HuH-7.5 (cell line): ENCODE measurements around the gene SPAG8.

Source experiments
- DNase-seq: peaks from one replicate; pipeline ENCODE4 v3.0.0; 2011; ENCODE audit warnings: low spot score

Gene SPAG8, protein sequence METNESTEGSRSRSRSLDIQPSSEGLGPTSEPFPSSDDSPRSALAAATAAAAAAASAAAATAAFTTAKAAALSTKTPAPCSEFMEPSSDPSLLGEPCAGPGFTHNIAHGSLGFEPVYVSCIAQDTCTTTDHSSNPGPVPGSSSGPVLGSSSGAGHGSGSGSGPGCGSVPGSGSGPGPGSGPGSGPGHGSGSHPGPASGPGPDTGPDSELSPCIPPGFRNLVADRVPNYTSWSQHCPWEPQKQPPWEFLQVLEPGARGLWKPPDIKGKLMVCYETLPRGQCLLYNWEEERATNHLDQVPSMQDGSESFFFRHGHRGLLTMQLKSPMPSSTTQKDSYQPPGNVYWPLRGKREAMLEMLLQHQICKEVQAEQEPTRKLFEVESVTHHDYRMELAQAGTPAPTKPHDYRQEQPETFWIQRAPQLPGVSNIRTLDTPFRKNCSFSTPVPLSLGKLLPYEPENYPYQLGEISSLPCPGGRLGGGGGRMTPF

DNA sequence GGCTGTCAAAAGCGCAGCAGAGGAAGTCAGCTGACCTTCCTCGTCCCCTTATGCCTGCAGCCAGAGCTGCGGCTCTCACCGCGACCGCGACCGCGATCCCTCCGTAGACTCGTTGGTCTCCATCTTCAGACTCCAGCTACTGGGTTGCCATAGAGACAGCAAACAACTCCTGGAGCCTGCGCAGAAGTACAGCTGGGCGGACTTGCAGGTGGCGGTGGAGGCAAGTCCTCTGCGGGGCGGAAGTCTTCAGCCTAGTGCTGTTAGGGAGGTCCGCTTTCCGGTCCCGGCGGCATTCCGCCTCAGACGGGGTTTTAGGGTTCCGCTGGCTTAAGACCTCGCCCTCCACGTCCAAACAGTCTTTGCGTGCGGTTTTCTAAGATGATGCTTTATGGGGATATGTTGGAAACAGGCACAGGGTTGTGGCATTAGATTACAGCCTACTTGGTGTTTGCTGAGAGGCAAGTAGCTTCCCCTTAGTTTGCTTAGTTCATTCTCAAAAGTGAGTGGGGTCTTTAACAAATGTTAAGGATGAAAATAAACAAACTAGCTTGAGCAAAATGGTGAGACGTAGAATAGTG is at the start of gene SPAG8:
SPAG8 (minus strand) TSS at position 238 of the 578 bp plus-strand sequence; CDS start at position 123, 115 bp downstream.
- DNase-seq = peak; percentile 87

DNA sequence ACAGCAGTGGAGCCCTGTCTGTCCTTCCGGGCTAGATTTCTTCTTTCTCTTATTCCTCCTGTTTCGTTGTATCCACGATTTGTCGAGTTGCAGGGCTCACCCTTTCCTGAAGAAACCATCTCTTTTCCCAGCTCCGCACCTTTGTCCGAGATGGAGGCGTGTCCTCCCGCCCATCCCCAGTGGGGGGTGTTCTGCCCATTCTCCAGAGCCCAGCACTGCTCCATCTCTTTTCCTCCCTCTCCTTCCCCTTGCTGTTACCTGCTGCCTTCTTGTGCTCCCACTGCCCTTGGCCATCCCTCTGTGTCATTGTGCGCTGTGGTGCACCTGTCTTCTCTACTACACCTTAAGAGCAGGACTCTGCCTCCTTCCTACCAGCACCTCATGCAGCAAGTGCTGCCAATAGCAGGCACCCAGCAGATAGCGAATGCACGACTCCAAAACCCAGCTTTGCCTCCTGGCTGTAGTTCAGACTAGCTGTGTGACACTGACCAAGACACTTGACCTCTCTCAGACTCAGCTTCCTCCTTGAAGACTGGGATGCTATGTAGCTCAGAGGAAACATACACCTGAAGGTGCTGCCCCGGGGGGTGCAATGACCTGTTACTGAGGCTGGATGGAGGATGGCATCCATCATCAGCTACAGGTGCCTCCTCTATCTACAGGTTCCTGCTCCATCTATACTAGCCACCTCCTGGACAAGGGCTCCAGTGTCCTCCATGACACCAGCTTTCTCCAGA is 49.3 kb upstream of the SPAG8 start:
- DNase-seq = no peak

DNA sequence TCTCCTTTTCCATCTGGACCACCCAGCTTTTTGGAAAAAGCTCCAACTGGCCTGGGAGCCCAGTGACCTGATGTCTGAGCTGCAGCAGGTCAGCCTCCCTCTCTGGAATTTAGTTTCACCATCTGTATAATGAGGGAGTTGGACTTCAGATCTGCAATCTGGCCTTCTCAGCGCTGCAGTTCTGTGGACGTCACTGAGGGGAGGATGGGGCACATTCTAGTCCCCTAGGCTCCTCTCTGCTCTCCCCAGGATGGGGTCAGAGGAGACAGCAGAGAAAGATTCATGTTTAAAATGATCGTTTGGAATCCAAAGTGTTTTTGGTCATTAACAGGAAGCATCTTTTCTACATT is 47.9 kb upstream of the SPAG8 start:
- DNase-seq = no peak

DNA sequence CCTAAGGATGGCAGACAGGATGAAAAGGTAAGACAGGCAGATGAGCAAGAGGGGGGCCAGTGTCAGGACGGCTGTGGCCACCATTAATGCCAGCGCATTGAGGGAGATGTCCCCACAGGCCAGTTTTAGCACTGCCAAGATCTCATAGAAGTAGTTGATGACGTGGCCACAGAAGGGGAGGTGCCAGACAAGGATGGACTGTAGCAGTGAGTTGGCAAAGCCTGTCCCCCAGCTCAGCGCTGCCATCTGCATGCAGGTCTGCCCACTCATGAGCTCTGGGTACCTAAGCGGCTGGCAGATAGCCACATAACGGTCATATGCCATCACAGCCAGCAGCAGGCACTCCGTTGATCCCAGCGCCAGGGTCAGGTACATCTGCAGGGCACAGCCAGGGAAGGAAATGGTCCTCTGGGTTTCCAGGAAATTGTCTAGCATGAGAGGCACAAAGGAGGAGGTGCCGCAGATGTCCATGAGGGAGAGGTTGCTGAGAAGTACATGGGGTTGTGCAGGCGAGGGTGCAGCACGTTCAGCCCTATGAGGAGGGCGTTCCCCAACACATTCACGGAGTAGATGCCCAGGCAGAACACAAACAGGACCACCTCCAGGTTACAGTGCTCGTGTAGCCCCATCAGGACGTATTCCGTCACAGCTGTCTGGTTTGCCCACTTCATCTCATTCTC is 47.4 kb upstream of the SPAG8 start:
- DNase-seq = no peak

DNA sequence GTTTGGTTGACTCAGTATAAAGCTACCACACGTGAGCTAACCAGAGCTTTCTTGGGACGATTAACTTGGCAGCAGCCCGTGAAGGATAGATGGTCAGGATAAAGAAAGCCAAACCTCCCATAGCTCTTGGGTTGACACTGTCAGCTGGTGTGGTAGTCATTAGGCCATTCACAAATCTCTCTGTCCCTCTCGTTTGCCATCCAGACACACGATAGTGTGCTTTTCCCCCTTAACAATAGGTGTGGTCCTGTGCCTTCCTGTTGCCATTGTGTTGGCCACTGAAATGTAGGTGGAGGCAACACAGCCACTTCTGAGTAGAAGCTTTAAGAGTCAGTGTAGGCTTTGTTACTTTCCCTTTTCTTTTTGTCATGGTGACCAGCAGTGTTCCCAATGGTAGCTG is 46.4 kb upstream of the SPAG8 start:
- DNase-seq = no peak

DNA sequence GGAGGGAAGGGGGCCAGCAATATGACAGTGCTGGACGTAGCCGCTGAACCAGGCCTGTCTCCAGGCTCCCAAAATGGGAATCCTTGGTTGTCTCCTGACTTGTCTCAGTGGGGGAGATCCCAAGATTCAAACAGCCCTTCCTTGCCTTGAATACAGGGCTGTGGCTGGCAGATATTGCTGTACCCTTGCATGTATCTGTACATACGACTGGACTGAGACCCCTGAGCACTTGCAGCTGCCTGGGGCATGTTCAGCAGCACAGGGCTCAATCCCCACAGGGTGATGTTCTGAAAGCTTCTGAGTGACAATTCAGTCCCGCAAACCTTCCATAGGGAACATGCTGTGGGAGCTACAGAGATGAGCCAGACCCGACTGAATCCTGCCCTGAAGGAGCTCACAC is 44.8 kb upstream of the SPAG8 start:
- DNase-seq = no peak

DNA sequence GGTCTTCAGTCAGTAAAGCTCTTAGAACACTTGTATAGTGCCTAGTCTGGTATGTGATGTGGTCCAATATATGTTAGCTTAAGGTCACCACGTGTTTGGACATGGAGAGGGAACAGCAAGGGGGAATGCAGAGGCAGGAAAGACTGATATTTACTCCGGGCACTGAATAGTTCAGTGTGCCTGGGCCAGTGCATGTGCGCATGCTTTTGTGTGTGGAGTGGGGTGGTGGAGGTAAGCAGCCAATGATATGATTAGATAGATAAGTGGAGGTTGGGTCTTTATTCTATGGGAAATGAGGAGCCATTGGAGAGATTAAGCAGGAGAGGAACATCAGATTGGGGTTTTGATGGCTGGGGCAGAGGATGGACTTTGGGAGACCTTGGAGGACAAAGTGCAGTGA is 44.1 kb upstream of the SPAG8 start:
- DNase-seq = no peak

DNA sequence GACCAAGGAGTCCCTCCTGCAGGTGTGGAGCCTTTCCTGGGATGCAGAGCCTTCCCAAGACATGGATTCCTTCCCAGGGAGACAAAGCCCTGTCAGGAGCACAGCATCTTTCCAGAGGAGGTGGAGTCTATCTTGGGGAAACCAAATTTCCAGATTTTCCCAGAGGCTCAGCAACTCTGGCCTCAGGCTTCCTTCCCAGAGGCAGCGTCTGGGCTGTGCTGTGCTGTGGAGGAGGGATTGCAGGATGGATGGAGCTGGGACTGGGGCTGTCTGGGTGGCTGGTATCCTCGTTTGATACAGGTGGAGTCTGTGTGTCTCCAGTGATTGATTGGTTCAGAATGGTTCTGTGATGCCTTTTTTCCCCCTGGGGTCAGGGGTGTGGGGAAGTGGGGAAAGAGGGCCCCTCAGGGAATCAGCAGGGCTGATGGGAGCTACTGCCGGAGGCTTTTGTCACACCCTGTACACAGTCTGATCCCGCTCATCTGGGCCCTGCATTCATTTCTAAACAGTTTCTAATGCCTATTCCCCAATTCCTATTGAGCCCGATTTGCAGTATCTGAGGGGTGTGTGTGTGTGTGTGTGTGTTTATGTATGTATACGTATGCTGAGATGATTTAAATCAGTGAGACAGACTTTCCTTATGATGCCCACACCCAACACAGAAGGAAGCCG is 42.2 kb upstream of the SPAG8 start:
- no peak for DNase-seq

DNA sequence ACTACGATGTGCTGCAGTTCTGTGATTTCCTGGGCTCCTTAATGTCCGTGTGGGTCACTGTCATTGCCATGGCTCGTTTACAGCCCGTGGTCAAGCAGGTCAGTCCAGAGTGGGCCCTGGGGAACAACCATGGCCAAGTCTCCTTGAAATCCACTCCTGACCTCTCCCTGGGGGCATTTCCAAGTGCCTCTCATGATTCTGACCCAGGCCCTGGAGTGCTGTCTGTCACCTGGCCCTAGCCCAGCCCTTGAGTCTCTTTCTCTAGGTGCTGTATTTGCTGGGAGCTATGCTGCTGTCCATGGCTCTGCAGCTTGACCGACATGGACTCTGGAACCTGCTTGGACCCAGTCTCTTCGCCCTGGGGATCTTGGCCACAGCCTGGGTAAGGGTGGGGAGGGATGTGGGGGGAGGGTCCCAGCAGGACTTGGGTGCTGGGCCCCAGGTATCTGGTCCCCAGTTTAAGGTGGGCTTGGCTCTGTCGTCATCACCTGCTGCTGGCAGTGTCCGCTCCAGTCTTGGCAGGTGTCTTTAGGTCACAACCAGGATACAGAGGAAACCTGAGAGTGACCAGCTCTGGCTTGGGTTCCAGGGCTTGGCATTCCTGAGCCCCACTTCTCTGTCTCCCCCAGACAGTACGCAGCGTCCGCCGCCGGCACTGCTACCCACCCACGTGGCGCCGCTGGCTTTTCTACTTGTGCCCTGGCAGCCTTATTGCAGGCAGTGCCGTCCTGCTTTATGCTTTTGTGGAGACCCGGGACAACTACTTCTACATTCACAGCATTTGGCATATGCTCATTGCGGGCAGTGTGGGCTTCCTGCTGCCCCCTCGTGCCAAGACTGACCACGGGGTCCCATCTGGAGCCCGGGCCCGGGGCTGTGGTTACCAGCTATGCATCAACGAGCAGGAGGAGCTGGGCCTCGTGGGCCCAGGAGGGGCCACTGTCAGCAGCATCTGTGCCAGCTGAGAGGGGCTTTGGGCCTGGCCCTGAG is 41.1 kb upstream of the SPAG8 start:
- DNase-seq = no peak

DNA sequence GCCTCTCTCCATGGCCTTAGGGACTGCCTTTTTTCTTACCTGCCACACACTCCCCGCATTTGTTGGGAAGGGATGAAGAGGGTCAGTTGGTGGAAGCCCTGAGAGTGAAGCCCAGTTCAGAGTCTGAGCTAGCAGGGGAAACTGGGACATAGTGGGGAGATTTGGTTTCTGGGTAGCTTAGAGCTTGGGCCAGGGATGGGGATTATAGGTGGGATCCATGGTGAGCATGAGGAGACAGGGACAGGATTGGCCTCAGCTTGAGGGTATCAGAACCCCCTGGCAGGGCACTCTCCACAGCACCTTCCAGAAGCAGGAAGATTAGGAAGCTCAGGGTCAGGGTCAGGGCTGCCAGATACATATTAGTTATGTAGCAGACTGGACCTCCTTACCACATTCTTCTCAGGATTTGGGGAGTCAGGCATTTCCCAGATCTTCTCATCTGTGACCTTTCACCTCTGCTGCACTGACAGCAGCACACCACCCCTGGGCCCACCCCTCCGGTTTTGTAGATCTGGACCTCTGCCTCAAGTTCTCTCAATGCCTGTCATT is 40.3 kb upstream of the SPAG8 start:
- no peak for DNase-seq

DNA sequence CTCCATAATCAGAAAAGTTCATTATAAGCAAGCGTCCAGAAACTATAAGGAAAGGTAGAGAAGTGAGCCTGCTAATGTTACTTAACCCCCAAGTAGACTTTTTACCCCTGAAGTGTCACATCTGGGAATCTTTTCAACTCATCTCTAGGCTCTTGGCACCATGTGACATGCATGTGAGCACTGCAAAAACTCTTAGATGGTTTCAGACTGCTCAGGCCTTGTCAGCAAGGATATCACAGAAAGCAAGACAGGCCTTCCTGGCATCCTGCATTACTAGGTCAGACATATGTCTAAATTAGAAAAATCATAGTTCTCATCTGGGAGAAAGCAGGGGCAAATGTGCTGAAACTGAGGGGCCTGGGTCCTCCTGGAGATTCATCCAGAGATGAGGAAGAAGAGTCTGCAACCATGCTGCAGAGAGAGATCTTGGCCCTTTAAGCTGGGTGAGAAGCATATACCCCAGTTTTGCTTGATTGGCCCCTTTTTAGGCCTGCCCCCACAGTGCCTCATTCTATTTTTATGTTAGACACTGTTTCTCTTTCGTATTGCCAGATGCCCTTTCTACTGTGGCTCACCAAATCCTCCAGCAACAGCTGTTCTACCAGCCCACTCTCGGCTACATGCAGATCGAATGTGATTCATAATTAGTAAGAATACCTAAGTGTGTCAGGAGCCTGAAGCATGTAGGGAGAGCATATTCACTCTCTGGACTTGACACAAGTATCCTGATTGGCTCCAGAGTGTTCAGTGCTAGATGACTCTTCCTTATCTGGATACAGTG is 35.9 kb upstream of the SPAG8 start:
- no peak for DNase-seq

DNA sequence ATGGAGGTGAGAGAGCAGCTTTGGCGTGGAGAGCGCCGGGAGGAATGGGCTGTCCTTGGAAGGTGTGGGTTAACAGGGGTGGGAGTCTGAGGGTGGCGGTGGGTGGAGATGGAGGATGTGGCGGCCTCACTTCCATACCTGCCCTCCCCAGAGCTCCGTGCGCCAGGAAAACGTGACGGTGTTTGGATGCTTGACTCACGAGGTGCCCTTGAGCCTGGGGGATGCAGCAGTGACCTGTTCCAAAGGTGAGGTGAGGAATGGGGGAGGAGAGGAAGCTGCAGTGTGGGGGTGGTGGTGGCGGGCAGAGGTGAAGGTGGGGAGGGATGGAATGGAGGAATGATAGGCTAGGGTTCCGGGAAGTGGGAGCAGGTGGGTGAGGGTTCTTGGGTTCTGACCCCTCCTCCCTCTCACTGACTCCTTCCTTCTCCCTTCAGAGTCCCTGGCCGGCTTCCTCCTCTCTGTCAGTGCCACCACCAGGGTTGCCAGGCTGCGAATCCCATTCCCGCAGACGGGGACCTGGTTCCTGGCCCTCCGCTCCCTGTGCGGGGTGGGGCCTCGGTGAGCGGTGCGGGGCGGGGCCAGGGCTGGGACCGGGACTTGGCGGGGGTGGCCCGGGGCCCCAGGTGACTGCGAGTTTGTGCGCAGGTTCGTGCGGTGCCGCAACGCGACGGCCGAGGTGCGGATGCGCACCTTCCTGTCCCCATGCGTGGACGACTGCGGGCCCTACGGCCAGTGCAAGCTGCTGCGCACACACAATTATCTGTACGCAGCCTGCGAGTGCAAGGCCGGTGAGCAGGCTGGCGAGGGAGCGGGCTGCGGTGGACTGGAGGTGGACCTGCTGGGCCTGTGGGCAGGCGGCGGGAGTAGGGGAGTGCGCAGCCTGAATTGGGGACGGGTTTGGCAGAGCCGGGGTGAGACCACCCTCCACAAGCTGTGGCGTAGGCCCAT is 34.0 kb upstream of the SPAG8 start:
- DNase-seq = no peak

DNA sequence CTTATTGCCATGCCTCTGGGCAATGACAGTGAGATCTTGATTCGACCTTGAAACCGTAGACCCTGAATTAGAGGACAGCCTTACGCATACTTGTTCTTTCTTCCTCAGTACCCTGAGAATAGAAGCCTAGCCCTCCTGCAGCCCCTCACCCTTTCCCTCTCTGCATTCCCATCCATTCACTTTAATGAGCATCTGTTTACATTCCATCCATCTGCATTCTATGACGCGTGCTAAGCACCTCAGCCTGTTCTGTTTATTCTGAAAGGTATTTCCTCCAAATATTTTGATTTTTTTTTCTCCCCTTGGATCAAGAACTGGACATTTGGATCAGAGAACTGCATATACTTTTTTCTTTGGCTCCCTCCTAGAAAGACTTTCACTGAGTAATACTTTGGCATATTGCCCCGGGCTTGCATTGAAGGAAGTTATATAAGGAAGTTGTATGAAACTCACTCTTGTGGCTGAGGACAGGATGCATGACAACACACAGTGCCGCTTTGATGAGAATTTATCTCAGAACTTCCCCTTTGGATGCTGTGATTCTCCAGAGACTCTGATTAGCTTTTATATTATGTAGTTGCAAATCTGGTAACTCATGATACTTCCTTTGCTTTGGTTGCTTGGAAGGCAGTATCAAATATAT is 32.7 kb upstream of the SPAG8 start:
- no peak for DNase-seq

DNA sequence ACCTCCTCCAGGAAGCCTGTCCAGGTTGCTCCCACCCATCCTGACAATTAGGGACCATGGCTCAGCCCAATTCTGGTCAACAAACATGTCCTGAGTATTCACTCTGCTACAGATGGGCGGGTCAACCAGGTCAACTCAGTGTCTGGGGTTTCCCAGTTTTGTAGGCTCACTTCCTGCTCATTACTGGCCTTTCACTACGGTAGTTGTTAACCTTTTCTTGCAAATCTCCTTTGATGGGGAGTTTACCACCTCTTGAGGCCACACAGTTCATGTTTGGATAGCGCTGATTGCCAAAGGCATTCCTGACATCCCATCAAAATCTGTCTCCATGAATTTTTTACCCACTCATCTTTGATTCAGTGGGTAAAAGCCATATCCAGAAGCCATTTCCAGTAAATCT is 30.7 kb upstream of the SPAG8 start:
- no peak for DNase-seq

DNA sequence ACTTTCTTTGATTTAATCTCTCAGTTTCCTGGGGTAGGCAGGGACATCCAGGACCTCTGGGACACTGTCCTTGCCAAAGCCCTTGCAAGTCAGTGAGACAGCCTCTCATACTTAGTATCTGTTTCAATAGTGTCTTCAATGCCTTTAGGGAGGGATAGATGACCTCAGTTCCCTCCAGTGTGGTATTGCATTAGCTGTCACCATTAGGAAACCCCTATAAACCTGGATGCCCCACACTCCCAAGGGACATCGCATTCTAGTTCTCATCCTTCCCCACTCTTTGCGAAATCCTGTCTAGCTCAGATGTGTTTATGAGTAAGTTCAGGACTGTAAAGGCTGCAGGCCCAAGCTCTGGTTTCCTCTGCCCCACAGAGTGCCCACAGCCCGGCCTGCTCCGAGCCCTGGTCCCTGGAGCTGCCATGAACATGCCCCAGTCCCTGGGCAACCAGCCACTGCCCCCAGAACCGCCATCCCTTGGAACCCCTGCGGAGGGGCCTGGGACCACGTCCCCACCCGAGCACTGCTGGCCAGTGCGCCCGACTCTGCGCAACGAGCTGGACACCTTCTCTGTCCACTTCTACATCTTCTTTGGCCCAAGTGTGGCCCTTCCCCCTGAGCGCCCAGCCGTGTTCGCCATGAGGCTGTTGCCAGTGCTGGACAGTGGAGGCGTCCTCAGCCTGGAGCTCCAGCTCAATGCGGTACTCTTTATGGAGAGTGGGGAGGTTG is 30.1 kb upstream of the SPAG8 start:
- DNase-seq = no peak

DNA sequence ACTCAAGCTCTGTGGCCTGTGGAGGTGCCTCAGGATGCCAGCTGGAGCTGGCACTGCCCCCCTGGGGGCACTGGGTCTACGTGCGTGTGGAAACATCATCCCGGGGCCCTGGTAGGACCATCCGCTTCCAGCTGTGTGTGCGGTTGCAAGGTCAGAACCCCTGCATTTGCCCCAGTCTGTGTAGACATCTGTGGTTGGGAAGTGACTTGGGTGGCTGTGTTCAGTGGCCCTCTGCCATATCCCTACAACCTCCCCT is 29.5 kb upstream of the SPAG8 start:
- DNase-seq = no peak

DNA sequence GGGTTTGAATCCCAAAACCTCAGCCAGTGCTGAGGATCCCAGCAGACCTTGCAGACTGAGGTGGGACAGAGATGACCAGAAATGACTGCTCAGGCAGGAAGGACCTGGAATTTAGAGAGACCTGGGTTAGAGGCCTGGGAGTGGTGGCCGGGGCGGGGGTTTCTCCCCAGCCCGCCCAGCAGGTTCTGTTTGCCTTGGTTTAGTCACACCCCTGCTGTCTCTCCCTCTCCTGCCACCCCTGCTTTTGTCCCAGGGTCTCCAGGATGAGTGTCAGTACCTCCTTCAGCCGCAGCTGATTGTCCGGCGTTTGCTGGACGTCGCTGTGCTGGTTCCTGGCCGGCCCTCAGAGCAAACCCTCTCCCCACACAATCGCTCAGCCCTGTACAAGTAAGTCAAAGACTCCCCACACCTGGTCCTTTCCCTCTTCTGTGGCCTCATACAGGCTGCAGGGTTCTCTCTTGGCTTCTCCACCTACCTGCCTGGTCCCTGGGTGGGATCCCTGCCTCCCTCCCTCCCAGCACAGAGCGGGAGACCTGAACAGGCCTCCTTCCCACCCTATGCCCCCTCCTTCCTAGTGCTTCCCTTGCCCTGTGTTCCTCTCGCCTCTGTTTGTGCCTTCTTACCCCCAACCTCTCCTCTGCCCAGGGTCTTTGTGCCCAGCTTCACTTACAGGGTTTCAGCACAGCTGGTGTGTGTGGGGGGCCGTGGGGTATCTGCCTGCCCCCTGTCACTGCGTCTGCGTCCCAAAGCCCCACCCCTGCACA is 29.0 kb upstream of the SPAG8 start:
- no peak for DNase-seq
